HepG2 (cell line): ENCODE data around the gene KLF3. TPM values are rescaled to one million over a fixed set of nuclear protein-coding genes. Genes with fewer than 3 reads are reported as not detected.
A peak's percentile ranks its signal among the peaks of the same experiment; 100 is the strongest.

Source experiments
- ATAC-seq: fragments of 200-7000 bp; cut with Tn5 transposase; 3 replicates; pipeline ENCODE4 v1.9.1; 2020; ENCODE audit warnings: mild to moderate bottlenecking, moderate library complexity
- BruUV-seq: library from RNA; stranded (reverse); fragments of 400-500 nt; replicated peaks from 2 replicates; lab custom pipeline; 2021; lab: Mats Ljungman, UMichigan
- CTCF ChIA-PET: fragments of 300-600 bp; formaldehyde crosslinking; extraction: SDS; loops from one replicate; lab custom pipeline; 2021; ENCODE audit warnings: low total read pairs, inconsistent platforms, low intra/inter-chr PET ratio; lab: Yijun Ruan, JAX
- POLR2A ChIA-PET: fragments of 350-600 bp; sonication (Branson Sonifier 250); formaldehyde crosslinking; loops from one replicate; lab custom pipeline; 2020; ENCODE audit warnings: antibody characterized with exemption, inconsistent platforms; lab: Yijun Ruan, JAX
- DNase-seq: peaks from one replicate; pipeline ENCODE4 v3.0.0-alpha.2; 2015; ENCODE audit warnings: low spot score
- FAIRE-seq: peaks from 3 replicates; lab custom pipeline; 2011; peaks lifted over from hg19 to GRCh38; lab: Jason Lieb, UNC
- H2AFZ ChIP-seq: one replicate; pipeline ENCODE4 v1.6.1; 2011; ENCODE audit warnings: low read length, inconsistent platforms
- H3K27ac ChIP-seq: fragments of 300-600 bp; 3 replicates; pipeline ENCODE4 v1.8.0; 2011; ENCODE audit warnings: mixed run types, mild to moderate bottlenecking, mixed read lengths, low read length, inconsistent platforms; ENCODE audit not compliant: insufficient read depth; ENCODE audit errors: extremely low read length
- H3K27me3 ChIP-seq, 2 experiments: fragments of 200-600 bp in 1 of 2; 2 replicates in 1 of 2; 3 replicates in 1 of 2; pipeline versions ENCODE4 v1.6.0 to v1.8.0; 2011; ENCODE audit warnings: low read length in 2 of 2, mild to moderate bottlenecking in 2 of 2, moderate library complexity in 2 of 2, inconsistent platforms in 1 of 2; ENCODE audit not compliant: insufficient read depth in 2 of 2, control insufficient read depth in 1 of 2
- H3K36me3 ChIP-seq, 2 experiments: fragments of 200-600 bp in 1 of 2; replicated peaks in 1 of 2; 2 replicates in 1 of 2; 3 replicates in 1 of 2; pipeline versions ENCODE4 v1.5.1 to v1.8.0; 2011; ENCODE audit warnings: low read length in 2 of 2, inconsistent platforms in 1 of 2; ENCODE audit not compliant: insufficient read depth in 2 of 2, control insufficient read depth in 1 of 2
- H3K4me1 ChIP-seq: 2 replicates; pipeline ENCODE4 v1.5.1; 2012; ENCODE audit warnings: low read length, inconsistent platforms; ENCODE audit not compliant: insufficient read depth
- H3K4me2 ChIP-seq: 2 replicates; pipeline ENCODE4 v1.6.0; 2011; ENCODE audit warnings: low read depth, low read length, inconsistent platforms
- H3K4me3 ChIP-seq, 3 experiments: fragments of 200-600 bp in 1 of 3; sonication (generic), shearing (Covaris generic) in 1 of 3; replicated peaks in 1 of 3; 2 replicates each; pipeline ENCODE4 v1.5.1; 2011 to 2016; ENCODE audit warnings: low read length in 3 of 3, inconsistent platforms in 2 of 3, low read depth in 2 of 3, mild to moderate bottlenecking in 2 of 3, control low read depth in 1 of 3, mixed read lengths in 1 of 3; ENCODE audit not compliant: insufficient read depth in 1 of 3
- H3K79me2 ChIP-seq: one replicate; pipeline ENCODE4 v1.6.1; 2011; ENCODE audit warnings: low read length, inconsistent platforms; ENCODE audit not compliant: insufficient read depth
- H3K9ac ChIP-seq: 2 replicates; pipeline ENCODE4 v1.6.0; 2011; ENCODE audit warnings: mild to moderate bottlenecking, low read depth, low read length, inconsistent platforms; ENCODE audit not compliant: insufficient read depth
- H3K9me3 ChIP-seq: 2 replicates; pipeline ENCODE4 v1.5.1; 2012; ENCODE audit warnings: mild to moderate bottlenecking, low read length
- H4K20me1 ChIP-seq: 2 replicates; pipeline ENCODE4 v1.6.0; 2011; ENCODE audit warnings: inconsistent platforms, mild to moderate bottlenecking, low read length, moderate library complexity; ENCODE audit not compliant: insufficient read depth
- ATM ChIP-seq: fragments of 450-650 bp; IDR thresholded peaks from 2 replicates; pipeline ENCODE4 v1.7.1; 2017; ENCODE audit warnings: mild to moderate bottlenecking, borderline replicate concordance
- CBX1 ChIP-seq: IDR thresholded peaks from one replicate; pipeline ENCODE4 v1.6.1; 2016; ENCODE audit warnings: antibody characterized with exemption, low read depth
- GATAD1 ChIP-seq: IDR thresholded peaks from 2 replicates; pipeline ENCODE4 v1.6.1; 2016; ENCODE audit warnings: missing genetic modification reagents, missing compliant biosample characterization
- GLI4 ChIP-seq: sonication (generic); formaldehyde crosslinking; IDR thresholded peaks from 2 replicates; pipeline ENCODE4 v1.5.1; 2020; ENCODE audit warnings: missing genetic modification reagents, mild to moderate bottlenecking, moderate library complexity, borderline replicate concordance
- MNT ChIP-seq: fragments of 450-650 bp; IDR thresholded peaks from 2 replicates; pipeline ENCODE4 v1.6.1; 2016
- POLR2G ChIP-seq: fragments of 200-400 bp; formaldehyde crosslinking; IDR thresholded peaks from 2 replicates; pipeline ENCODE4 v1.6.1; 2018; ENCODE audit warnings: mild to moderate bottlenecking, low read depth, low read length, moderate library complexity
- RBM22 ChIP-seq: fragments of 200-400 bp; formaldehyde crosslinking; optimal IDR thresholded peaks from 2 replicates; pipeline ENCODE3; 2017; ENCODE audit warnings: mild to moderate bottlenecking, low read length, moderate library complexity
- SNAI1 ChIP-seq: sonication (generic); formaldehyde crosslinking; IDR thresholded peaks from 2 replicates; pipeline ENCODE4 v1.5.0; 2020; ENCODE audit warnings: mild to moderate bottlenecking, missing genetic modification reagents, borderline replicate concordance
- SOX6 ChIP-seq, 2 experiments: fragments of 450-650 bp in 1 of 2; sonication (generic) in 1 of 2; formaldehyde crosslinking in 1 of 2; IDR thresholded peaks; 2 replicates each; pipeline versions ENCODE4 v1.4.0 to v1.6.1; 2017 to 2020; ENCODE audit warnings: antibody characterized with exemption in 1 of 2, mild to moderate bottlenecking in 1 of 2, missing genetic modification reagents in 1 of 2
- SRSF1 ChIP-seq: fragments of 200-400 bp; formaldehyde crosslinking; optimal IDR thresholded peaks from 2 replicates; pipeline ENCODE3; 2017; ENCODE audit warnings: mild to moderate bottlenecking, low read depth, low read length, moderate library complexity
- TAF1 ChIP-seq: sonication (generic); formaldehyde crosslinking; IDR thresholded peaks from 2 replicates; pipeline ENCODE4 v1.4.0; 2020; ENCODE audit warnings: missing genetic modification reagents
- TIGD3 ChIP-seq: sonication (generic); formaldehyde crosslinking; IDR thresholded peaks from 2 replicates; pipeline ENCODE4 v1.5.1; 2020; ENCODE audit warnings: mild to moderate bottlenecking, missing genetic modification reagents, borderline replicate concordance
- XRCC5 ChIP-seq: fragments of 200-400 bp; formaldehyde crosslinking; optimal IDR thresholded peaks from 2 replicates; pipeline ENCODE3; 2017; ENCODE audit warnings: mild to moderate bottlenecking, low read length
- ZMYM2 ChIP-seq: sonication (generic); formaldehyde crosslinking; IDR thresholded peaks from 2 replicates; pipeline ENCODE4 v1.8.0; 2022; ENCODE audit warnings: mild to moderate bottlenecking, missing genetic modification reagents
- ZSCAN5A ChIP-seq: sonication (generic); formaldehyde crosslinking; IDR thresholded peaks from 2 replicates; pipeline ENCODE4 v1.8.0; 2022; ENCODE audit warnings: mild to moderate bottlenecking, missing genetic modification reagents, borderline replicate concordance
- WGBS: methylation state at CpG from one replicate; pipeline ENCODE4 v1.1.6; 2017; ENCODE audit warnings: low lambda C conversion rate; 5-methylcytosine and 5-hydroxymethylcytosine counted together
- in situ Hi-C: cut with HindIII; loops from 2 replicates; pipeline ENCODE4 v1.10.0; 2017; ENCODE audit warnings: low pct_unique_long_range_greater_than_20kb; ENCODE audit not compliant: extremely low pct_ligation_motif_present
- intact Hi-C: fragments of 100-400 bp; cut with micrococcal nuclease; formaldehyde crosslinking; loops from one replicate; pipeline ENCODE4 v1.10.0; 2022; ENCODE audit not compliant: unreplicated experiment
- polyA plus RNA-seq, 8 experiments: library from polyadenylated mRNA; depleted of rRNA in 3 of 8; stranded (reverse) in 7 of 8; unstranded in 1 of 8; fragments of >200 nt; fragmentation: Illumina TruSeq in 4 of 8; extraction: Trizol in 4 of 8; gene quantifications; 2 replicates each; pipeline versions ENCODE4 v1.2.1 to v1.2.3, GENCODE V29; 2011 to 2016; ENCODE audit warnings: low read depth in 4 of 8, missing spikeins in 1 of 8, mixed read lengths in 1 of 8; ENCODE audit not compliant: insufficient read depth in 1 of 8
- total RNA-seq, 5 experiments: library from RNA; depleted of rRNA; stranded (reverse); fragments of >200 nt; fragmentation: Illumina TruSeq; extraction: Trizol; gene quantifications; 2 replicates each; pipeline ENCODE4 v1.2.3, GENCODE V29; 2016; ENCODE audit warnings: low read depth in 1 of 5

The KLF3 gene
- total and polyA plus RNA-seq, 2 of the 13 experiments (the other 11 are each of a cell fraction or from before 2014, with no cell fraction given), result 29.1 to 37.8 TPM

GRCh38 chr4:38691251-38692008 lies 27.4 kb downstream of the KLF3 start:
- no peaks in the 10 kb centered on the region for H3K4me1 ChIP-seq
- H3K36me3 ChIP-seq, result peaks cover 39 to 88% of the 10 kb centered on the region in 2 experiments
- TSS peak; percentile 16 for BruUV-seq
- no peaks in the 10 kb centered on the region for H3K9me3 ChIP-seq
- WGBS, result 95% methylated on average over 9 of the region's 9 CpGs
- peaks cover 6% of the 10 kb centered on the region for H3K79me2 ChIP-seq
- H3K4me3 ChIP-seq, result no peak overlapping the region
- intact Hi-C loops (no loop called here), in situ Hi-C loops (no loop called here)
- H2AFZ ChIP-seq, result no peak overlapping the region
- H3K9ac ChIP-seq, result no peak overlapping the region
- FAIRE-seq (no peak), ATAC-seq (no peak), DNase-seq (no peak)
- H3K27me3 ChIP-seq, result no peaks in the 10 kb centered on the region
- no peak overlapping the region for H3K27ac ChIP-seq
- TF ChIP-seq GLI4 (CRISPR knock-in tag) (no peak), CBX1 (no peak), GATAD1 (CRISPR knock-in tag) (no peak), XRCC5 (no peak), ZMYM2 (CRISPR knock-in tag) (no peak), SRSF1 (no peak), TIGD3 (CRISPR knock-in tag) (no peak), SOX6 (IDR thresholded peaks at IDR 0.05) (no peak), SOX6 (CRISPR knock-in tag; IDR thresholded peaks at IDR 0.05) (no peak), ZSCAN5A (CRISPR knock-in tag) (no peak), TAF1 (CRISPR knock-in tag) (no peak), ATM (no peak), MNT (no peak), POLR2G (0 out of 2 replicates have a peak, but pooled peaks have one; percentile 11), SNAI1 (no peak), RBM22 (peak; percentile 43)
- no peak overlapping the region for H3K4me2 ChIP-seq
- POLR2A ChIA-PET, result no interaction called here
- CTCF ChIA-PET, result no interaction called here
- H4K20me1 ChIP-seq, result peaks cover 18% of the 10 kb centered on the region
